GM19397 (cell line): Measurements from ENCODE around the gene GIPC3.
A peak's percentile ranks its signal among the peaks of the same experiment; 100 is the strongest.
"Not testable (repeated sequence)": the region's sequence is repeated elsewhere in the genome, so short reads cannot be mapped to it uniquely, and the experiment has no call there.

Experiments used
- ATAC-seq: cut with Tn5 transposase; IDR thresholded peaks from one replicate; pipeline ENCODE4 v1.9.1; 2021; ENCODE audit warnings: mild to moderate bottlenecking, moderate library complexity; ENCODE audit not compliant: unreplicated experiment

The GIPC3 gene

GRCh38 chr19:3615524-3616135 lies 30.4 kb downstream of the GIPC3 start:
- no peak for ATAC-seq

DNA sequence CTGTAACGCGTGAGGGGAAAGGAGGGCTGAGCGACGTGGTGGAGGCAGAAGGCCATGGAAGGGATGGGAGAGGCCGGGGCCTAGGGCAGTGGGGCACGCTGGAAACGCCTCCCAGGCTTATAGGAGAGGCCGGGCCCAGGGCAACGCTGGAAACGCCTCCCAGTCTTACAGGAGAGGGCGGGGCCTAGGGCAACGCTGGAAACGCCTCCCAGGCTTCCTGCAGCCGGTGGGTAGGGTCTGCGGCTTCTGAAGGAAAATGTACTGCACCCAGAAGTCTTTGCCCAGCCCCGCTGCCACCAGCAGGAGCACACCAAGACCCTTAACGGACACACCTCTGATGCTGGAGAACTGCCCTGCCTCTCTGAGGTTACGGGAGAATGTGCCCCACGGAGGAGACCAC lies 32.2 kb downstream of the GIPC3 start:
- no peak for ATAC-seq

DNA sequence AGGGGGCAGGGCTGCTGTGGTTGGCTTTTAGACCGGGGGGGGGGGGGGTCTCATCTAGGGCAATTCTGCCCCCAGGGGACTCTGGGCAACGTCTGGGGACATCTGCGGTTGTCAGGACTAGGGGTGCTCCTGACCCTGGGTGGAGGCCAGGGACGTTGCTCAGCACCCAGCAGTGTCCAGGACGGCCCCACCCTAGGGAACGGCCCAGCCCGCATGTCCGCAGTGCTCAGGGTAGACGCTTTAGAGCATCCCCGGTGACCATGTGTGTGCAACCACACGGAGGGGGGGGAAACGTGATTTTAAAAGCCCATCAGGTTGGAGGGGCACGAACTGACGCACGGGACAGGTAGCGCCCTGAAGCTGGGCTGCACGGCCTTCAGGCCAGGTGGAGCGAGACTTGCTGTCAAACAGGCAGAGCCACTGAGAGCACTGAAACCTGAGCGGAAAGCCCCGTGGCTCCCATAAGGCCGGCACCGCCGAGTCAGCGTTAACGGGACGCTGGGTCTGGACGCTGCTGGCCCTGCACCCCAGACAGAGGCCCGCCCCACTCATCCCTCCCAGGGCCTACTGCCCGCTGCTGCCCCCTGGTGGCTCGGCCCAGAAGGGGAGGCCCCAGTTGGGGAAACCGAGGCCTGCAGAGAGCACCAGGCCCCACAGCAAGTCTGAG lies 33.0 kb downstream of the GIPC3 start:
- ATAC-seq: no peak

DNA sequence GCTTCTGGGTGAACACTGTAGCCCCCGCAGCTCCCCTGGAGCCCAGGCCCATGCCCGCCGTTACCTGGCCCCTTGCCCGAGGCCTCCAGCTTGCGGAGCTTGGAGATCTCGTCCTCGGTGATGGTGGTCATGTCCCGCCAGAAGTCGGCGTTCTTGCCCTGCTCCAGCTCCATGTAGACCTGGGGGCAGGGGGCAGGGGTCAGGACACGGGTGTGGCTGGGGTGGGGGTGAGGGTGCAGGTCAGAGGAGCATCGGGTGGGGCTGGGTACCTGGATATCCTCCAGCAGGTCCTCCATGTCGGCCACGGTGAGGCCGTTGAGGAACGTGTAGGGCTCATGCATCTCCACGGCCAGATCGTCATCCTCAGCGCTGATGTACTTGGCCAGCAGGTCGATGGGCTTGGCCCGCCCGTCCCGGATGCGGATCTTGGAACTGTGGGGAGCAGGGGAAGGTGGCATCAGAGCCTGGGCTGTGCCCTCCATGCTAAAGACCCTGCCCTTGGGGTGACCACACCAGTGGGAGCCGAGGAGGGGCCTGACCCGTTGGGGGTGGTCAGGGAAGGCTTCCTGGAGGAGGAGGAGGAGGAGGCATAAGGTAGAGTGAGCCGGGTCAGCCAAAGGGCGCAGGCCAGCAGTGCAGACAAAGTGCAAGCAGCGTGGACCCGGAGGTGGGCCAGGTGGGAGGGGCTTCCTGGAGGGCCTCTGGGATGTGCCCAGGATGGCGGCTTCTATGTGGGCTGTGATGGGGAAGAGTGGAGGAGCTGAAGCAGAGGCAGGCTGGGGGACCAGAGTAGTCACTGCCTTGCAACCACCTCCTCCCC lies 33.7 kb downstream of the GIPC3 start:
- no peak for ATAC-seq

GRCh38 chr19:3619631-3620012 lies 34.3 kb downstream of the GIPC3 start:
- ATAC-seq: no peak

- ATAC-seq: no peak
Observed at GRCh38 chr19:3620145-3620816, 35.0 kb downstream of the GIPC3 start.

GRCh38 chr19:3620817-3621547 lies 35.7 kb downstream of the GIPC3 start:
- ATAC-seq: no peak

DNA sequence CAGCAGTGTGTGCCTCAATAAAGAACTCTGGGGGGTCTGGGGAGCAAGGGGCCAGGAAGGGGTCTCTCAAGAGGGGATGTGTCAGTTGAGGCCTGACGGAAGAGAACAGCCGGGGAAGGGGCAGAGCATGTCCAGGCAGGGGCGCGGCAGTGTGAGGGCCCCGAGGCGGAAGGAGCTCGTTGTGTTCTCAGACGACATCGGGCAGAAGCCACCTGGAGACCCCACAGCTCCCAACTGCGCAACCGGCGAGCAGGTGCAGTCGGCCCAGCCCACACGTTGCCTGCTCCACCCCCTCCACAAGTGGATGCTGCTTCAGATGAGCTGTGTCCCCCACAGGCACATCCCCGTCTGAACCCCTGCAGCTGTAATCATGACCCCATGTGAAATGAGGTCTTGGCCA lies 36.4 kb downstream of the GIPC3 start:
- no peak for ATAC-seq

- no peak for ATAC-seq
Observed at GRCh38 chr19:3622224-3622623, 36.9 kb downstream of the GIPC3 start.

DNA sequence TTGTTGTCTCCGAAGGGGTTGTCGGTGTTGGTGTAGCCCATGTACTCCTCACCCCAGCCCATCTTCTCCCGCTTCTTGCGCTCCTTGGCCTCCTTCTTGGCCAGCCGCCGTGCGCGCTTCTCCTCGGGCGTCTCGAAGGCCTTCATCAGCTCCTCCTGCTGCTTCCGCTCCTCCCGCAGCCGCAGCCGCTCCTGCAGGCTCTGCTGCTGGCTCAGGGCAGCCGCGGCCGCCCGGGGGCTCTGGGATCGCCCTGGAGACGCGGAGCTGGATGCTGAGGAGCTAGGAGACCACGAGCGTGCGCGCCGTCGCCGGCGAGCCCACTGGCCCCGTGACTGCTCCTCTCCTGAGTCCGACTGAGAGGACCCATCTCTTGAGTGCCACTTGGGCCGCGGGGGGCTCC lies 38.4 kb downstream of the GIPC3 start:
- no peak for ATAC-seq

DNA sequence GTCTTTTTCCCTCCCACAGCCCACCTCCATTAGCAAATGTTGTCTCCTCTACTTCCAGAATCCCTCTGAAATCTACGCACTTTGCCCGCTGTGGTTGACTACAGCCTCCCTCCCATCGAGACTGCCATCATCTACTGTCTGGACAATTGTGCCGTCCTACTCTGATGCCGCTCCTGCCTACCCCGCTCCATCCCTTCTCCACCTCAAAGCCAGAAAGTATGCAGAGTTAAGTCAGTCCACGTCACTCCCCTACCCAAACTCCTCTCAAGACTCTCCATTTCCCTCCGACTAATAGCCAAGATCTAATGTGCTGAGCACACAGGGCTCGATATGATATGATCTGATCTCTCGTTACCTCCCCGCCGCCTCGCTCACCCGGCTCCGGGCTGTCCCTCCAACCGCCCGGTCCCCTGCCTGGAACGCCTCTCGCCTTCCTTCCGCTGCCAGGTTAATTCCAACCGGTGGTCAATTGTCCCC lies 40.8 kb downstream of the GIPC3 start:
- ATAC-seq: no peak

GRCh38 chr19:3626473-3627350 lies 41.4 kb downstream of the GIPC3 start, which contains the start of gene CACTIN:
Gene CACTIN (minus strand): TSS chr19:3626790. CDS start chr19:3626762, 28 bp downstream.
- ATAC-seq: peak; percentile 82

DNA sequence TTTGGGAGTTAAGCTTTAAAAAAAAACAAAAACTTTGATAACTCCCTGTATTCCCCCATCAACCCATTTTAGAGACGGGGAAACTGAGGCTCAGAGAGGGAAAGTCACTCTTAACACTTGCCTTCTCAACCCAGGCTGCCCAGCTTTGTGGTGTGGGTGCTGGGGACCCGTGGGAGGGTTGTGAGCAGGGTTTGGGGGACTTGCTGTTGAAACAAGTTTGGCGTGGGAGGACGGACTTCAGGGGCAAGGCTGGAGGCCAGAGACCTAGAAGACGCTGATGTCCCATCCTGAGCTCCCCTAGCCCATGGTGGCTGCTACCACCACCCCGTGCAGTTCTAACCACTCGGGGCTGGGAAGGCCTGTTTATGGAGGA lies 42.1 kb downstream of the GIPC3 start:
- no peak for ATAC-seq

DNA sequence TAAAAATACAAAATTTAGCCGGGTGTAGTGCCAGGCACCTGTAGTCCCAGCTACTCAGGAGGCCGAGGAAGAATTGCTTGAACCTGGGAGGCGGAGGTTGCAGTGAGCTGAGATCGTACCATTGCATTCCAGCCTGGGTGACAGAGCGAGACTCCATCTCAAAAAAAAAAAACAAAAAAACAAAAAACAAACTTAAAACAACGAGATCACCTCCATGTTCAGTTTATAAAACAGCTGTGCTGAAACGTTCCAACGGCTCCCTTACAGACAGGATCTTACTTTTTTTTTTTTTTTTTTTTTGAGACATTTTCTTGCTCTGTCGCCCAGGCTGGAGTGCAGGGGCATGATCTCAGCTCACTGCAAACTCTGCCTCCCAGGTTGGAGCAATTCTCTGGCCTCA lies 43.5 kb downstream of the GIPC3 start:
- not testable (repeated sequence) for ATAC-seq

GRCh38 chr19:3631053-3631861 lies 46.0 kb downstream of the GIPC3 start:
- ATAC-seq: no peak

GRCh38 chr19:3632098-3632497 lies 46.8 kb downstream of the GIPC3 start:
- ATAC-seq: no peak

DNA sequence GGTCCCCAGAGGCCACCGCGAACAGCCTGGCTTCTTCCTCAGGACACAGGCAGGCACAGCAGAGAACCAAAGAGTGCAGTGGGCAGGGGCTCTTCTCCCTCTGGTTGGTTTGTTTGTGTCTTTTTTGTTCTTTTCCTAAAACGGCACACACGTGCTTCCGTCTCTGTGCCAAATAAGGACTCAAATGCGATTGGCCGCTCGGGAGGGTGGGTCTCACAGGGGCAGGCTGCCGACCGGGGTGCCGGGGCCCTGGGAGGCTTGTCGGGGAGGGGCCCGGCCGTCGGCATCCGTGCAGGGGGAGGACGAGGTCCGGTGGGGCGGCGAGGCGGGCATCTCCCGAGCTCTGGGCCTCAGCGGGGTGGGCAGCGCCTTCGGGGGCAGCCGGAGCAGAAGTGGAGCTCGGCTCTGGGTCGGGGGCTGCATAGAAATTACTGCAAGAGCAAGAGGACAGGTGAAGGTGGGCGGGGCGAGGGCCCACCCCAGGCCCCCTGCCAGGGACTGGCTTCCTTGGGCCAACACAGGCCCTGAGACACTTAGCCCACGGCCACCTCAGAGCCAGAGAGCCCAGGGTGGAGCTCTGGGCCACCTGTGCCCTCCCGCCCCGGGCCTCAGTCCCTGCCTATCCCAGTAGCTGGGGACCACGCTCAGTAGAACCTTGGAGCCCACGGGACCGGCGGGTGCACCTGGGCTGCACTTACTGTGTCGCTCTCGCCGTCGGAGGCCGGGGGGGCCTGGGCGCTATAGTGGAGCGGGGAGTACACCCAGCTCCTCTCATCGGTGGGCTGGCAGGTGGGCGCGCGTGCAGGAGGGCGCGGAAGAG lies 47.7 kb downstream of the GIPC3 start:
- ATAC-seq: no peak

DNA sequence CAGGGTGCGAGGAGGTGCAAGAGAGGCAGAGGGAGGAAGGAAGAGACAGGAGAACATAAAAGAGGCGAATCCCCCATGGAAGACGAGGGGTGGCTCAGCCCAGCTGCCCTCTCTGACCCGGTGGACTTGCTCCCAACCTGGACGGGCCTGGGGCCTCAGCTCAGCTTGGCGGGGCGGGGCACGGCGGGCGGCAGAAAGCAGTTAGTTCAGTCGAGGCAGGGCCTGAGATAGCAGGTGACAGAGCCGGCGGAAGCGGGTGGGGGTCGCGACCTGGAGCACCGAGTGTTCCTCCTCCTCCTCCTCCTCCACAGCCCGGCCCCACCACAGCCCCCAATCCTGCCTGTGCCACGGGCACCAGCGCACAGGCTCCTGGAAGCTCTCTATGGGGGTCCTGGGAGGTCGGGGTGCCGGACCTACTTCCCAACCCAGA lies 48.3 kb downstream of the GIPC3 start:
- no peak for ATAC-seq
